ENCODE data around the gene KAZN. TPM values are rescaled to one million over a fixed set of nuclear protein-coding genes. Genes with fewer than 3 reads are reported as not detected.

The KAZN gene
- total and polyA plus RNA-seq, 2 of the 8 experiments (the other 6 are each of a cell fraction or from before 2014, with no cell fraction given) = 3.7 to 11.8 TPM

DNA sequence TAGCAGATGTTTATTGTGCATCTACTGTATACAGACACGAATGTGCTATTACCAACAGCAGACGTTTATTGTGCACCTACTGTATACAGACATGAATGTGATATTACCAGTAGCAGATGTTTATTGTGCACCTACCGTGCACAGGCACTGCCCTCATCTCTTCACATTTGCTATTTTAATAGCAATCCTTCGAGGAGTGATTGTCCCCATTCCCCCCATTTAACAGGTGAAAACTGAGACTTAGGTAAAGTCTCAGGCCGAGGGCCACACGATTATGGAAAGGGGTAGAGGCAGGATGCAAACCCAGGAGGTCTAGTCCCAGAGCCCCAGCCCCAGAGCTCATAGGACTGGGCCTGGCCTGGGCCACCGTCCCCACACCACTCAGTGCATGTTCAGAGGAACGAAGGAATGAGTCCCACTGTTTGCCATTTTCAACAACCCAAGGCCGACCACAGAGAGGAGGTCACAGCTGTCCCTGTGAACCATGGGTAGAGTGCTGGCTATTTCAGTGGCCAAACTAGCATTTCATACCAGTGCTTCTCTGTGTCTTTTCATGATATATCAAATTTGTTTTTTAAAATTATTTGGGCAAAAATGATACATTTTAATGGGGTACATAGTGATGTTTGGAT lies 440.6 kb downstream of the KAZN start:
- H3K79me2 ChIP-seq (ENCODE audit: control insufficient read depth in 1 of 2, insufficient read depth in 2 of 2, low read length in 2 of 2) = no peaks in the 10 kb centered on the region
- H3K9me3 ChIP-seq (ENCODE audit: insufficient read depth in 2 of 2, low read depth in 1 of 2, low read length in 1 of 2) = no peaks in the 10 kb centered on the region
- ChIA-PET CTCF (ENCODE audit: partially characterized antibody) (interaction anchor here (1.1 to 2.3 kb wide), 2 partner anchors 60 to 234 kb away, joined by 3 to 7 read pairs; no protein-coding TSS in a partner anchor), POLR2A (ENCODE audit: partially characterized antibody) (no interaction called here)
- FAIRE-seq = no peak
- 62% methylated on average over 8 of the region's 9 CpGs; no CpG with 5 or more reads in 1 of the 2 experiments for WGBS, 2 experiments (ENCODE audit: extremely low coverage in 1 of 2, insufficient coverage in 1 of 2, insufficient read length in 1 of 2, insufficient replicate concordance in 2 of 2, low coverage in 1 of 2, low lambda C conversion rate in 2 of 2, missing lambda C conversion rate in 1 of 2)
- no peak overlapping the region for H3K27ac ChIP-seq (ENCODE audit: low read depth, low read length)
- H3K4me3 ChIP-seq (ENCODE audit: extremely low read depth in 1 of 4, insufficient read depth in 2 of 4, low read depth in 3 of 4, low read length in 4 of 4) = no peak overlapping the region
- no peak overlapping the region for H3K23ac ChIP-seq (ENCODE audit: insufficient read length)
- H2AK5ac ChIP-seq (ENCODE audit: low read depth, low read length) = no peak overlapping the region
- H3K4me2 ChIP-seq (ENCODE audit: insufficient read depth in 1 of 2, low read depth in 2 of 2, low read length in 2 of 2) = no peak overlapping the region
- H3K9ac ChIP-seq (replicated peaks in 1 of 4; ENCODE audit: extremely low read depth in 1 of 4, low read depth in 3 of 4, low read length in 3 of 4) = no peak overlapping the region
- H2BK12ac ChIP-seq (ENCODE audit: low read depth, low read length) = no peak overlapping the region
- no peak overlapping the region for H2BK20ac ChIP-seq (ENCODE audit: low read length)
- no peak overlapping the region for H2BK5ac ChIP-seq (ENCODE audit: low read depth, low read length)
- H3K36me3 ChIP-seq (ENCODE audit: control insufficient read depth in 2 of 4, insufficient read depth in 4 of 4, low read length in 3 of 4) = no peaks in the 10 kb centered on the region
- no peaks in the 10 kb centered on the region for H4K20me1 ChIP-seq (replicated peaks in 1 of 2; ENCODE audit: control insufficient read depth in 1 of 2, insufficient read depth in 2 of 2, low read length in 2 of 2)
- no peak for DNase-seq (ENCODE audit: low read depth in 1 of 2, low spot score in 2 of 2)
- no peak overlapping the region for H3K14ac ChIP-seq (ENCODE audit: insufficient read length)
- no peak overlapping the region for H2BK120ac ChIP-seq (replicated peaks; ENCODE audit: low read depth, low read length)
- no peaks in the 10 kb centered on the region for H3K27me3 ChIP-seq (replicated peaks in 1 of 4; ENCODE audit: control insufficient read depth in 3 of 4, extremely low read depth in 1 of 4, insufficient read depth in 3 of 4, low read length in 3 of 4)
- no peaks in the 10 kb centered on the region for H3K23me2 ChIP-seq (ENCODE audit: low read depth, low read length)
- no peaks in the 10 kb centered on the region for H3K79me1 ChIP-seq (ENCODE audit: low read depth, low read length)
- no peak overlapping the region for H4K5ac ChIP-seq (ENCODE audit: insufficient read length, low read depth, low read length)
- H3K56ac ChIP-seq (replicated peaks; ENCODE audit: insufficient read length, low read depth, low read length) = no peak overlapping the region
- H2AFZ ChIP-seq (ENCODE audit: low read length) = no peak overlapping the region
- H2BK15ac ChIP-seq (ENCODE audit: low read length) = no peak overlapping the region
- no peak overlapping the region for H3K4ac ChIP-seq (replicated peaks; ENCODE audit: insufficient read length, low read depth, low read length)
- no peaks in the 10 kb centered on the region for H3K4me1 ChIP-seq (replicated peaks in 1 of 4; ENCODE audit: control insufficient read depth in 3 of 4, insufficient read depth in 4 of 4, low read length in 3 of 4)
- no peak overlapping the region for H4K8ac ChIP-seq (ENCODE audit: extremely low read depth, insufficient read depth, low read length)
- no peak overlapping the region; the same call in 1 of the 2 replicates for H3K18ac ChIP-seq (ENCODE audit: extremely low read depth, low read length)
- no peak overlapping the region for H4K91ac ChIP-seq (replicated peaks; ENCODE audit: insufficient read length, low read length)
- TF ChIP-seq BRCA1 (IDR thresholded peaks at IDR 0.05; ENCODE audit: low read depth, low read length) = no peak
- TF ChIP-seq FOSL1 (IDR thresholded peaks at IDR 0.05; ENCODE audit: insufficient read depth, low read depth, low read length) = no peak
- TF ChIP-seq POU5F1 (IDR thresholded peaks at IDR 0.05; ENCODE audit: low read depth, low read length) = no peak
